H1 (cell line): ENCODE data around the gene ADCY6. TPM values are rescaled to one million over a fixed set of nuclear protein-coding genes. Genes with fewer than 3 reads are reported as not detected.

ENCODE experiments used
- CTCF ChIA-PET: fragments of 300-600 bp; sonication (Branson Sonifier 250); formaldehyde crosslinking; loops from one replicate; lab custom pipeline; 2021; ENCODE audit not compliant: partially characterized antibody; lab: Charles Lee
- POLR2A ChIA-PET: fragments of 300-600 bp; sonication (Branson Sonifier 250); formaldehyde crosslinking; loops from one replicate; lab custom pipeline; 2021; ENCODE audit warnings: inconsistent platforms; ENCODE audit not compliant: partially characterized antibody; lab: Charles Lee
- DNase-seq, 2 experiments: peaks; one replicate each; pipeline versions ENCODE4 v3.0.0 to v3.0.0-alpha.2; 2010 to 2022; ENCODE audit warnings: low spot score in 2 of 2, low read depth in 1 of 2, mixed read lengths in 1 of 2
- FAIRE-seq: peaks from 2 replicates; lab custom pipeline; 2011; peaks lifted over from hg19 to GRCh38; lab: Jason Lieb, UNC
- H2AFZ ChIP-seq: 2 replicates; pipeline ENCODE4 v1.8.1; 2012; ENCODE audit warnings: low read length, inconsistent platforms
- H2AK5ac ChIP-seq: 2 replicates; pipeline ENCODE4 v1.6.1; 2013; ENCODE audit warnings: low read depth, low read length
- H2BK120ac ChIP-seq: replicated peaks from 2 replicates; pipeline ENCODE3; 2013; ENCODE audit warnings: low read depth, low read length, inconsistent platforms
- H2BK12ac ChIP-seq: 2 replicates; pipeline ENCODE4 v1.6.1; 2013; ENCODE audit warnings: low read depth, low read length
- H2BK15ac ChIP-seq: 2 replicates; pipeline ENCODE4 v1.6.1; 2013; ENCODE audit warnings: low read length
- H2BK20ac ChIP-seq: 2 replicates; pipeline ENCODE4 v1.6.1; 2013; ENCODE audit warnings: low read length
- H2BK5ac ChIP-seq: 2 replicates; pipeline ENCODE4 v1.6.1; 2013; ENCODE audit warnings: low read depth, low read length
- H3K14ac ChIP-seq: 2 replicates; pipeline ENCODE4 v1.6.1; 2013; ENCODE audit warnings: inconsistent platforms; ENCODE audit not compliant: insufficient read length
- H3K18ac ChIP-seq: 2 replicates; pipeline ENCODE4 v1.6.1; 2013; ENCODE audit warnings: low read length; ENCODE audit errors: extremely low read depth
- H3K23ac ChIP-seq: 2 replicates; pipeline ENCODE4 v1.6.1; 2013; ENCODE audit warnings: inconsistent platforms; ENCODE audit not compliant: insufficient read length
- H3K23me2 ChIP-seq: 2 replicates; pipeline ENCODE4 v1.6.1; 2013; ENCODE audit warnings: low read depth, low read length
- H3K27ac ChIP-seq: 2 replicates; pipeline ENCODE4 v1.6.1; 2011; ENCODE audit warnings: low read depth, low read length, inconsistent platforms
- H3K27me3 ChIP-seq, 4 experiments: replicated peaks in 1 of 4; 1 replicate in 1 of 4; 2 replicates in 3 of 4; pipeline versions ENCODE4 v1.6.1 to v1.8.1; 2011 to 2013; ENCODE audit warnings: low read length in 3 of 4, mild to moderate bottlenecking in 3 of 4, inconsistent platforms in 2 of 4, mixed read lengths in 2 of 4, moderate library complexity in 1 of 4; ENCODE audit not compliant: control insufficient read depth in 3 of 4, insufficient read depth in 3 of 4; ENCODE audit errors: extremely low read depth in 1 of 4
- H3K36me3 ChIP-seq, 4 experiments: 2 replicates each; pipeline versions ENCODE4 v1.6.1 to v1.8.1; 2011 to 2013; ENCODE audit warnings: mild to moderate bottlenecking in 4 of 4, low read length in 3 of 4, moderate library complexity in 2 of 4, control low read depth in 1 of 4, inconsistent platforms in 1 of 4; ENCODE audit not compliant: insufficient read depth in 4 of 4, control insufficient read depth in 2 of 4
- H3K4ac ChIP-seq: replicated peaks from 2 replicates; pipeline ENCODE3; 2013; ENCODE audit warnings: low read length, low read depth, mixed read lengths, inconsistent platforms; ENCODE audit not compliant: insufficient read length
- H3K4me1 ChIP-seq, 4 experiments: replicated peaks in 1 of 4; 1 replicate in 1 of 4; 2 replicates in 3 of 4; pipeline versions ENCODE4 v1.6.1 to v1.8.1; 2011 to 2013; ENCODE audit warnings: low read length in 3 of 4, inconsistent platforms in 2 of 4, mixed read lengths in 1 of 4; ENCODE audit not compliant: insufficient read depth in 4 of 4, control insufficient read depth in 3 of 4
- H3K4me2 ChIP-seq, 2 experiments: 2 replicates each; pipeline versions ENCODE4 v1.6.1 to v1.8.1; 2011 to 2013; ENCODE audit warnings: low read depth in 2 of 2, low read length in 2 of 2, control low read depth in 1 of 2, inconsistent platforms in 1 of 2, mild to moderate bottlenecking in 1 of 2; ENCODE audit not compliant: insufficient read depth in 1 of 2
- H3K4me3 ChIP-seq, 4 experiments: fragments of 200-600, 300-600 bp in 1 of 4; sonication (generic), shearing (Covaris generic), sonication (Bioruptor Twin) in 1 of 4; 2 replicates each; pipeline versions ENCODE4 v1.5.1 to v1.8.1; 2011 to 2016; ENCODE audit warnings: low read length in 4 of 4, low read depth in 3 of 4, control low read depth in 2 of 4, inconsistent platforms in 2 of 4, mild to moderate bottlenecking in 2 of 4, mixed read lengths in 1 of 4, moderate library complexity in 1 of 4; ENCODE audit not compliant: insufficient read depth in 2 of 4; ENCODE audit errors: extremely low read depth in 1 of 4
- H3K56ac ChIP-seq: replicated peaks from 2 replicates; pipeline ENCODE3; 2013; ENCODE audit warnings: low read depth, mild to moderate bottlenecking, mixed read lengths, low read length, inconsistent platforms; ENCODE audit not compliant: insufficient read length
- H3K79me1 ChIP-seq: 2 replicates; pipeline ENCODE4 v1.6.1; 2013; ENCODE audit warnings: low read depth, low read length, control low read depth
- H3K79me2 ChIP-seq, 2 experiments: 2 replicates each; pipeline versions ENCODE4 v1.6.1 to v1.8.1; 2012 to 2013; ENCODE audit warnings: low read length in 2 of 2, mild to moderate bottlenecking in 2 of 2, inconsistent platforms in 1 of 2; ENCODE audit not compliant: insufficient read depth in 2 of 2, control insufficient read depth in 1 of 2
- H3K9ac ChIP-seq, 4 experiments: replicated peaks in 1 of 4; 1 replicate in 1 of 4; 2 replicates in 3 of 4; pipeline versions ENCODE4 v1.6.1 to v1.8.1; 2011 to 2013; ENCODE audit warnings: low read depth in 3 of 4, low read length in 3 of 4, control low read depth in 2 of 4, mild to moderate bottlenecking in 2 of 4, moderate library complexity in 2 of 4, inconsistent platforms in 1 of 4; ENCODE audit errors: extremely low read depth in 1 of 4
- H3K9me3 ChIP-seq, 2 experiments: 2 replicates each; pipeline versions ENCODE4 v1.6.1 to v1.8.1; 2012 to 2013; ENCODE audit warnings: mild to moderate bottlenecking in 2 of 2, moderate library complexity in 2 of 2, control low read depth in 1 of 2, inconsistent platforms in 1 of 2, low read depth in 1 of 2, low read length in 1 of 2, mixed read lengths in 1 of 2; ENCODE audit not compliant: insufficient read depth in 2 of 2
- H4K20me1 ChIP-seq, 2 experiments: replicated peaks in 1 of 2; 2 replicates each; pipeline versions ENCODE3 to v1.8.1; 2011 to 2013; ENCODE audit warnings: inconsistent platforms in 2 of 2, low read length in 2 of 2, mild to moderate bottlenecking in 1 of 2; ENCODE audit not compliant: insufficient read depth in 2 of 2, control insufficient read depth in 1 of 2
- H4K5ac ChIP-seq: 2 replicates; pipeline ENCODE4 v1.6.1; 2013; ENCODE audit warnings: low read length, low read depth, mixed read lengths, inconsistent platforms; ENCODE audit not compliant: insufficient read length
- H4K8ac ChIP-seq: 2 replicates; pipeline ENCODE4 v1.8.0; 2013; ENCODE audit warnings: mild to moderate bottlenecking, moderate library complexity, low read length, inconsistent platforms; ENCODE audit not compliant: insufficient read depth; ENCODE audit errors: extremely low read depth
- H4K91ac ChIP-seq: replicated peaks from 2 replicates; pipeline ENCODE3; 2013; ENCODE audit warnings: low read length, mixed read lengths, inconsistent platforms; ENCODE audit not compliant: insufficient read length
- BCL11A ChIP-seq, 2 experiments: IDR thresholded peaks; one replicate each; pipeline ENCODE4 v1.6.1; 2011; ENCODE audit warnings: low read depth in 2 of 2, low read length in 2 of 2, mild to moderate bottlenecking in 2 of 2
- HDAC2 ChIP-seq, 2 experiments: fragments of 300-600 bp in 1 of 2; sonication (generic) in 1 of 2; IDR thresholded peaks; 2 replicates each; pipeline ENCODE4 v1.6.1; 2011 to 2012; ENCODE audit warnings: low read depth in 2 of 2, low read length in 2 of 2, mild to moderate bottlenecking in 2 of 2, moderate library complexity in 2 of 2, borderline replicate concordance in 1 of 2, inconsistent platforms in 1 of 2
- KDM5A ChIP-seq: fragments of 200-600 bp; IDR thresholded peaks from 2 replicates; pipeline ENCODE4 v1.7.1; 2012; ENCODE audit warnings: mild to moderate bottlenecking, low read length, inconsistent platforms, mixed read lengths
- MAFK ChIP-seq: IDR thresholded peaks from 2 replicates; pipeline ENCODE4 v1.6.1; 2012; ENCODE audit warnings: low read depth, mild to moderate bottlenecking, improper control_type of control experiment, low read length
- NRF1 ChIP-seq: IDR thresholded peaks from 2 replicates; pipeline ENCODE4 v1.6.1; 2011; ENCODE audit warnings: mild to moderate bottlenecking, low read depth, low read length, improper control_type of control experiment
- POLR2A ChIP-seq, 2 experiments: IDR thresholded peaks; 1 replicate in 1 of 2; 2 replicates in 1 of 2; pipeline ENCODE4 v1.6.1; 2011; ENCODE audit warnings: low read depth in 2 of 2, low read length in 2 of 2, mild to moderate bottlenecking in 2 of 2; ENCODE audit errors: control extremely low read depth in 1 of 2
- RBBP5 ChIP-seq: IDR thresholded peaks from 2 replicates; pipeline ENCODE4 v1.7.1; 2012; ENCODE audit warnings: low read depth, mild to moderate bottlenecking, inconsistent platforms, low read length, moderate library complexity, borderline replicate concordance
- TAF7 ChIP-seq: optimal IDR thresholded peaks from 2 replicates; pipeline ENCODE3; 2011; ENCODE audit warnings: low read depth, mild to moderate bottlenecking, inconsistent platforms, low read length, moderate library complexity, borderline replicate concordance
- TEAD4 ChIP-seq: IDR thresholded peaks from 2 replicates; pipeline ENCODE4 v1.6.1; 2012; ENCODE audit warnings: low read depth, low read length, inconsistent platforms, mixed read lengths
- WGBS, 2 experiments: shearing (Covaris generic) in 1 of 2; methylation state at CpG; one replicate each; pipeline versions ENCODE4 v1.1.6 to v1.1.7; 2013 to 2015; ENCODE audit warnings: low lambda C conversion rate in 2 of 2, mixed read lengths in 2 of 2, inconsistent platforms in 1 of 2, low coverage in 1 of 2, missing lambda C conversion rate in 1 of 2; ENCODE audit not compliant: insufficient replicate concordance in 2 of 2, insufficient coverage in 1 of 2, insufficient read length in 1 of 2; ENCODE audit errors: extremely low coverage in 1 of 2, missing lambda C conversion rate in 1 of 2; 5-methylcytosine and 5-hydroxymethylcytosine counted together
- polyA plus RNA-seq, 7 experiments: library from polyadenylated mRNA; depleted of rRNA in 3 of 7; stranded (reverse) in 5 of 7; unstranded in 2 of 7; fragments of >200 nt in 5 of 7; fragments of 200-250 nt in 2 of 7; gene quantifications; 1 replicate in 5 of 7; 2 replicates in 1 of 7; 4 replicates in 1 of 7; pipeline versions ENCODE4 v1.2.1 to v1.2.3, GENCODE V29; 2011 to 2013; ENCODE audit warnings: missing spikeins in 2 of 7, mixed read lengths in 2 of 7
- total RNA-seq: library from RNA; stranded (reverse); fragmentation: NEBNext Ultra II Directional; extraction: Animal tissue kit (Norgen Biotek cat#: 25700); gene quantifications from 2 replicates; pipeline ENCODE4 v1.2.1, GENCODE V29; 2021

Gene ADCY6
- total and polyA plus RNA-seq, 2 of the 8 experiments (the other 6 are each of a cell fraction or from before 2014, with no cell fraction given): 11.7 to 17.5 TPM

DNA sequence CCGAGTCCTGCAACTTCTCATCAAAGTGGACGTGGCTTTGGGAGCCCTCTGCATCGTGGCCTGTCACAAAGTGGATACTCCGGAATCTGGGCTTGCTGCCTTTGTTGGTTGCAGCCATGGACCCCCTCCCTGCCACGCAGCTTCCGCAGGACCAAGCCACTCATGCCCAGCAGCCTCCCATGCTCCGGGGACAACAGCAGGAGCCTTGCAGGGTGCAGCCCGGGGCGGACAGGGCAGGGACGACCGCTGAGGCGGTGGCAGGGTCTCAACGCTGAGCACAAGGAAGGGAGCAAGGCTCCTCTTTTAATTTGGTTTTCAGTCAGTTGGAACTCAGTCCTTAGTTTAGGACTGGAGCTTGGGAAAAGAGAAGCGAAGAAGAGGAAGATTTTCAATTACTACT, 12.1 kb upstream of the ADCY6 start:
- H3K4me3 ChIP-seq: no peak overlapping the region
- H3K79me2 ChIP-seq: no peaks in the 10 kb centered on the region
- POLR2A ChIA-PET: interaction anchor here (1.1 kb wide), 1 partner anchor 79 kb away, joined by 4 read pairs; no protein-coding TSS in a partner anchor
- no peak overlapping the region for H2BK120ac ChIP-seq
- H2AFZ ChIP-seq: 0 out of 2 replicates have a peak overlapping the region, but pooled peaks have one; percentile 5
- no peak overlapping the region for H3K23ac ChIP-seq
- H4K5ac ChIP-seq: no peak overlapping the region
- no peaks in the 10 kb centered on the region for H3K23me2 ChIP-seq
- H3K4me1 ChIP-seq: no peaks in the 10 kb centered on the region
- H4K8ac ChIP-seq: no peak overlapping the region; the same call in 1 of the 2 replicates
- H3K56ac ChIP-seq: no peak overlapping the region
- H3K4me2 ChIP-seq: no peak overlapping the region
- H3K79me1 ChIP-seq: no peaks in the 10 kb centered on the region
- no peak overlapping the region for H2BK15ac ChIP-seq
- no peak overlapping the region for H3K9ac ChIP-seq
- H3K4ac ChIP-seq: no peak overlapping the region
- no peak overlapping the region for H3K18ac ChIP-seq
- no peak for FAIRE-seq
- no peaks in the 10 kb centered on the region for H3K9me3 ChIP-seq
- no peaks in the 10 kb centered on the region for H4K20me1 ChIP-seq
- H2AK5ac ChIP-seq: no peak overlapping the region
- H3K36me3 ChIP-seq: no peaks in the 10 kb centered on the region
- no peak for DNase-seq
- no peaks in the 10 kb centered on the region for H3K27me3 ChIP-seq
- no peak overlapping the region for H3K14ac ChIP-seq
- no peak overlapping the region for H2BK20ac ChIP-seq
- H2BK12ac ChIP-seq: no peak overlapping the region
- 87% methylated on average over 14 of the region's 14 CpGs; no CpG with 5 or more reads in 1 of the 2 experiments for WGBS, 2 experiments
- no peak overlapping the region for H3K27ac ChIP-seq
- CTCF ChIA-PET: interaction anchor here (0.6 to 1.6 kb wide), 2 partner anchors 48 to 770 kb away, joined by 3 to 6 read pairs; no protein-coding TSS in a partner anchor
- H2BK5ac ChIP-seq: no peak overlapping the region
- H4K91ac ChIP-seq: no peak overlapping the region
- no peak for TF ChIP-seq MAFK
- TF ChIP-seq KDM5A: no peak
- TF ChIP-seq HDAC2 (IDR thresholded peaks at IDR 0.05; ENCODE audit: borderline replicate concordance in 1 of 2, low read depth in 2 of 2, low read length in 2 of 2): no peak
- no peak for TF ChIP-seq POLR2A (IDR thresholded peaks at IDR 0.05; ENCODE audit: control extremely low read depth in 1 of 2, low read depth in 2 of 2, low read length in 2 of 2)
- TF ChIP-seq TAF7: no peak
- no peak for TF ChIP-seq BCL11A (IDR thresholded peaks at IDR 0.05; ENCODE audit: low read depth in 2 of 2, low read length in 2 of 2)
- no peak for TF ChIP-seq RBBP5
- TF ChIP-seq NRF1: no peak
- no peak for TF ChIP-seq TEAD4
